GM19328 (cell line): ENCODE data around the gene SYT13.
"Not testable (repeated sequence)": the region's sequence is repeated elsewhere in the genome, so short reads cannot be mapped to it uniquely, and the experiment has no call there.

Experiments
- ATAC-seq: cut with Tn5 transposase; IDR thresholded peaks from one replicate; pipeline ENCODE4 v1.9.1; 2021; ENCODE audit warnings: mild to moderate bottlenecking, moderate library complexity; ENCODE audit not compliant: unreplicated experiment

SYT13 gene

GRCh38 chr11:45250035-45250718 is 36.0 kb downstream of the SYT13 start:
- ATAC-seq = no peak

- not testable (repeated sequence) for ATAC-seq
Measured at GRCh38 chr11:45249372-45249771, 36.8 kb downstream of the SYT13 start.

GRCh38 chr11:45248501-45249011 is 37.6 kb downstream of the SYT13 start:
- ATAC-seq = no peak

- ATAC-seq = no peak
Measured at GRCh38 chr11:45247433-45247832, 38.7 kb downstream of the SYT13 start.

- no peak for ATAC-seq
Measured at GRCh38 chr11:45246241-45246640, 39.9 kb downstream of the SYT13 start.

- ATAC-seq = no peak
Measured at GRCh38 chr11:45245218-45246045, 40.7 kb downstream of the SYT13 start.

GRCh38 chr11:45243967-45244366 is 42.2 kb downstream of the SYT13 start:
- ATAC-seq = no peak

GRCh38 chr11:45239733-45240132 is 46.4 kb downstream of the SYT13 start:
- no peak for ATAC-seq

- ATAC-seq = no peak
Measured at GRCh38 chr11:45238724-45239123, 47.4 kb downstream of the SYT13 start.

GRCh38 chr11:45237711-45238315 is 48.3 kb downstream of the SYT13 start:
- no peak for ATAC-seq

- ATAC-seq = no peak
Measured at GRCh38 chr11:45234306-45235006, 51.7 kb downstream of the SYT13 start.

GRCh38 chr11:45233804-45234170 is 52.4 kb downstream of the SYT13 start:
- ATAC-seq = no peak

GRCh38 chr11:45233121-45233803 is 52.9 kb downstream of the SYT13 start:
- no peak for ATAC-seq

GRCh38 chr11:45232341-45233080 is 53.6 kb downstream of the SYT13 start:
- no peak for ATAC-seq

- no peak for ATAC-seq
Measured at GRCh38 chr11:45229401-45230020, 56.6 kb downstream of the SYT13 start.

- no peak for ATAC-seq
Measured at GRCh38 chr11:45227836-45228235, 58.3 kb downstream of the SYT13 start.

- ATAC-seq = no peak
Measured at GRCh38 chr11:45226901-45227300, 59.2 kb downstream of the SYT13 start.

GRCh38 chr11:45225961-45226871 is 59.9 kb downstream of the SYT13 start:
- no peak for ATAC-seq
